Suprapubic skin (tissue), 4 donors: ENCODE results near the gene GPR132. TPM values are rescaled to one million over a fixed set of nuclear protein-coding genes. Genes with fewer than 3 reads are reported as not detected.

Experiments used
- DNase-seq, 2 donors: peaks; one replicate each; pipeline ENCODE4 v3.0.0-alpha.2; 2019; ENCODE audit warnings: low spot score in 2 of 2
- H3K27ac ChIP-seq: fragments of 200-600 bp; sonication (generic); one replicate; pipeline ENCODE4 v1.5.1; 2019
- H3K27me3 ChIP-seq: fragments of 200-600 bp; sonication (generic); one replicate; pipeline ENCODE4 v1.5.1; 2019
- H3K36me3 ChIP-seq: fragments of 200-600 bp; sonication (generic); one replicate; pipeline ENCODE4 v1.5.1; 2019
- H3K4me1 ChIP-seq: fragments of 200-600 bp; sonication (generic); one replicate; pipeline ENCODE4 v1.5.1; 2019
- H3K4me3 ChIP-seq: fragments of 200-600 bp; sonication (generic); one replicate; pipeline ENCODE4 v1.5.1; 2019; ENCODE audit warnings: mild to moderate bottlenecking
- H3K9me3 ChIP-seq: fragments of 200-600 bp; sonication (generic); one replicate; pipeline ENCODE4 v1.5.1; 2019
- EP300 ChIP-seq: sonication (generic); formaldehyde crosslinking; IDR thresholded peaks from one replicate; pipeline ENCODE4 v1.6.1; 2017; ENCODE audit warnings: antibody characterized with exemption
- POLR2A ChIP-seq, 2 donors: fragments of 450-650 bp; IDR thresholded peaks; one replicate each; pipeline ENCODE4 v1.6.1; 2017; ENCODE audit warnings: antibody characterized with exemption in 2 of 2, mild to moderate bottlenecking in 2 of 2, moderate library complexity in 2 of 2
- POLR2AphosphoS5 ChIP-seq, 3 donors: sonication (generic); formaldehyde crosslinking; IDR thresholded peaks; one replicate each; pipeline ENCODE4 v1.6.1; 2017; ENCODE audit warnings: antibody characterized with exemption in 3 of 3
- WGBS: methylation state at CpG from one replicate; pipeline ENCODE4 v1.1.5; 2018; 5-methylcytosine and 5-hydroxymethylcytosine counted together
- total RNA-seq, 4 donors: library from RNA; depleted of rRNA; stranded (reverse); fragments of >200 nt; gene quantifications; one replicate each; pipeline ENCODE4 v1.1.0, GENCODE V29; 2016
- TF ChIP-seq, protein P1 (sequence below), 2 donors: fragments of 200-600 bp in 1 of 2; fragments of 450-650 bp in 1 of 2; sonication (generic) in 1 of 2; IDR thresholded peaks; one replicate each; pipeline ENCODE4 v1.5.1; 2016 to 2019; ENCODE audit warnings: antibody characterized with exemption in 2 of 2, mild to moderate bottlenecking in 1 of 2, moderate library complexity in 1 of 2

GPR132 gene
- total RNA-seq, 4 donors from 2014 or later, result 0.95 to 2.7 (median 1.3) TPM

DNA sequence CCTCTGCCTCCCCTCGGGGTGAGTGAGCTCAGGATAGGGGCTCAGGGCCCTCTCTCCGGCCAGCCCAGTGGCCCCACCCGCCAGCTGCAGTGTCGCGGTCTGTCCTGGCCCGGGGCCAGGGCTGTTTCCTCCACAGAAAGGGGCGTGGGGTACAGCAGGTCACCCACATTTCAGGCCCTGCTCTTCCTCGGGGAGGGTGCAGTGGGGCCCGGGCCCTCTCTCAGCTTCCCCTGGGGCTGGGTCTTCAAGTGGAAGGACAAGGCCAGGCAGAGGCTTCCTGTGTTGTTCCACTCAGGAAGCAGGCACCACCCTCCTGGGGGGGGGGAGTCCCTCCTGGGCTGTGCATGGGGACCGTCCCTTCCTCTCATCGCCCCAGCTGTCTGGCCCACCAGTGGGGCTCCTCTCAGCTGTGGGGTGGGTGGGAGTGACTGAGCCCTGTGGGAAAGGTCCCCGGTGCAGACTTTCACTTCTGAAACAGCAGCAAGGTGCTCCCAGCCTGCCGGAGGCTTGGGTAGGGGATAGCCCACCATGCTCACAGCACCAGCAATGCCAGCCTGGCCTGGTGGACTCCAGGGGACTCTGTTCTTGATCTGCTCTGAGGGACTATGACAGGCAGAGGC, 3.7 kb downstream of the GPR132 start:
- Histone ChIP-seq H3K4me3 (peak overlapping the region; percentile 5), H3K4me1 (peaks cover 27% of the 10 kb centered on the region), H3K27me3 (no peaks in the 10 kb centered on the region), H3K36me3 (no peaks in the 10 kb centered on the region), H3K9me3 (no peaks in the 10 kb centered on the region), H3K27ac (peak overlapping the region; percentile 10)
- WGBS, result 68% methylated on average over 4 of the region's 13 CpGs
- TF ChIP-seq POLR2AphosphoS5 (IDR thresholded peaks at IDR 0.05) (no peak), EP300 (no peak), POLR2A (IDR thresholded peaks at IDR 0.05) (no peak)
- TF ChIP-seq, protein P1, sequence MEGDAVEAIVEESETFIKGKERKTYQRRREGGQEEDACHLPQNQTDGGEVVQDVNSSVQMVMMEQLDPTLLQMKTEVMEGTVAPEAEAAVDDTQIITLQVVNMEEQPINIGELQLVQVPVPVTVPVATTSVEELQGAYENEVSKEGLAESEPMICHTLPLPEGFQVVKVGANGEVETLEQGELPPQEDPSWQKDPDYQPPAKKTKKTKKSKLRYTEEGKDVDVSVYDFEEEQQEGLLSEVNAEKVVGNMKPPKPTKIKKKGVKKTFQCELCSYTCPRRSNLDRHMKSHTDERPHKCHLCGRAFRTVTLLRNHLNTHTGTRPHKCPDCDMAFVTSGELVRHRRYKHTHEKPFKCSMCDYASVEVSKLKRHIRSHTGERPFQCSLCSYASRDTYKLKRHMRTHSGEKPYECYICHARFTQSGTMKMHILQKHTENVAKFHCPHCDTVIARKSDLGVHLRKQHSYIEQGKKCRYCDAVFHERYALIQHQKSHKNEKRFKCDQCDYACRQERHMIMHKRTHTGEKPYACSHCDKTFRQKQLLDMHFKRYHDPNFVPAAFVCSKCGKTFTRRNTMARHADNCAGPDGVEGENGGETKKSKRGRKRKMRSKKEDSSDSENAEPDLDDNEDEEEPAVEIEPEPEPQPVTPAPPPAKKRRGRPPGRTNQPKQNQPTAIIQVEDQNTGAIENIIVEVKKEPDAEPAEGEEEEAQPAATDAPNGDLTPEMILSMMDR (IDR thresholded peaks at IDR 0.05), result no peak
- DNase-seq, result peak in 1 of 2 donors; percentile 64

DNA sequence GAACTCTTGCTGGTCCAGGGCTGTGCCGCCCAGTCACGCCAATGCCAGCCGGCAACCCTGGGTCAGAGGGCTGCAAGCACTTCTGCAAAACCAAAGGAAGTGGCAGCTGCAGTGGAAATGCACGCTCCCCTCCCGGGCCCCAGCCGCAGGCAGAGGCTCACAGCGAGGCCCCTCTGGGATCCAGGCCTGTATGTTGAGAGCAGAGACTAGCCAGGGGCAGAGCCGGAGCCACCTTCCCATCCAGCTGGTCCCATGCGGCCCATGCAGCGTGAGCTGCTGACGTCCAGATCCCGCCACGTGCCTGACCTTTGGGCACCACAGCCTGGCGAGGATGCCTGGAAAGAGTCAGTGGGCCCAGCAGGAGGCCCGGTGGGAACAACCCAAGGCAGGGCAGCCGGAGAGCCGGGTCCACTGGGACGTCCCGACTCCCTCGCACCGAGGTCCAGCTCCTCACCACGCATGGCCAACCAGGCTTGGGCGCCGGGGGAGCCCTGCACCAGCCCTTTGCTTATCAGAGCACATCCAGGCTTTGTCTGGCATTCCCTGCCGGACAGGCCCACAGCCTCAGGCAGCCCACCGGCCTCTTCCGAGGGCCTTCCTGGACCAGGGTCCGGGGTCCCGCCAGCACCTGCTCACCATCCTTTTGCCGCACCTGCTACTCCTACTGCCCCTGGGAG, 4.3 kb downstream of the GPR132 start:
- Histone ChIP-seq H3K4me3 (peak overlapping the region; percentile 5), H3K4me1 (peaks cover 26% of the 10 kb centered on the region), H3K9me3 (no peaks in the 10 kb centered on the region), H3K27me3 (no peaks in the 10 kb centered on the region), H3K27ac (peak overlapping the region; percentile 10), H3K36me3 (no peaks in the 10 kb centered on the region)
- WGBS, result 60% methylated on average over 11 of the region's 30 CpGs
- peak in 1 of 2 donors; percentile 72 for DNase-seq
- TF ChIP-seq, protein P1 (IDR thresholded peaks at IDR 0.05), result no peak
- TF ChIP-seq POLR2AphosphoS5 (IDR thresholded peaks at IDR 0.05) (no peak), EP300 (no peak), POLR2A (IDR thresholded peaks at IDR 0.05) (no peak)

DNA sequence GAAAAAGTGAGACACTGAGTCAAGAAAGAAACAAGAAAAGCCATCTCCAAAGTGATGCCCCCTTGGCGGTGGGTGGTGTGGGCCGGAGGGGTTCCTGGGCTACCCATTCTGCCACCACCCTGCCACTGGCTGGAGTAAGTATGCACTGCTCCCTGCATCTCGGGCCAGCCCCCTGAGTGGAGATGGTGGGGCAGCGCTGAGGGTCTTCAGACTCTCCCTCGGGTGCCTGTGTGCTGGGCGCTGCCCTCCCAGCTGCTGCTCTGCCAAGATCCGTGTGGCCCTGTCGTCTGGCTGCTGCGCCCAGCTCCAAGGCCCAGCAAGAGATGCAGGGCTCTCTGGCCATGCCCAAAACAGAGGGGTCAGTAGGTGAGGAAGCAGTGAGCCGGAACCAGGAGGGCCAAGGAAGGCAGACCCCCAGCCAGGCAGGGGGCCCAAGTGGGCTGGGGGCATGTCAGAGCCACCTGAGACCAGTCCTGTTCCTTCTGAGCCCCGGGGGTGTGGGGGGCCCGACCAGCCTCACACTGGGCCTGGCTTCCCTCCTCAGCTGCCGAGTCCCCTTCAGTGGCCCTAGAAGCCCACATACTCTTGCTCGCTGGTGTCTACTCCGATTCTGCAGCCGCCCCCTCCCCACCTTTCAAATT, 5.2 kb downstream of the GPR132 start:
- TF ChIP-seq POLR2AphosphoS5 (IDR thresholded peaks at IDR 0.05), result no peak
- TF ChIP-seq, protein P1 (IDR thresholded peaks at IDR 0.05), result no peak
- TF ChIP-seq POLR2A (IDR thresholded peaks at IDR 0.05), result no peak
- TF ChIP-seq EP300, result no peak
- H3K27me3 ChIP-seq, result no peaks in the 10 kb centered on the region
- peaks cover 21% of the 10 kb centered on the region for H3K4me1 ChIP-seq
- 74% methylated on average over 13 of the region's 16 CpGs for WGBS
- DNase-seq, result peak in 1 of 2 donors; percentile 52
- H3K9me3 ChIP-seq, result no peaks in the 10 kb centered on the region
- H3K27ac ChIP-seq, result no peak overlapping the region
- H3K36me3 ChIP-seq, result no peaks in the 10 kb centered on the region
- no peak overlapping the region for H3K4me3 ChIP-seq

DNA sequence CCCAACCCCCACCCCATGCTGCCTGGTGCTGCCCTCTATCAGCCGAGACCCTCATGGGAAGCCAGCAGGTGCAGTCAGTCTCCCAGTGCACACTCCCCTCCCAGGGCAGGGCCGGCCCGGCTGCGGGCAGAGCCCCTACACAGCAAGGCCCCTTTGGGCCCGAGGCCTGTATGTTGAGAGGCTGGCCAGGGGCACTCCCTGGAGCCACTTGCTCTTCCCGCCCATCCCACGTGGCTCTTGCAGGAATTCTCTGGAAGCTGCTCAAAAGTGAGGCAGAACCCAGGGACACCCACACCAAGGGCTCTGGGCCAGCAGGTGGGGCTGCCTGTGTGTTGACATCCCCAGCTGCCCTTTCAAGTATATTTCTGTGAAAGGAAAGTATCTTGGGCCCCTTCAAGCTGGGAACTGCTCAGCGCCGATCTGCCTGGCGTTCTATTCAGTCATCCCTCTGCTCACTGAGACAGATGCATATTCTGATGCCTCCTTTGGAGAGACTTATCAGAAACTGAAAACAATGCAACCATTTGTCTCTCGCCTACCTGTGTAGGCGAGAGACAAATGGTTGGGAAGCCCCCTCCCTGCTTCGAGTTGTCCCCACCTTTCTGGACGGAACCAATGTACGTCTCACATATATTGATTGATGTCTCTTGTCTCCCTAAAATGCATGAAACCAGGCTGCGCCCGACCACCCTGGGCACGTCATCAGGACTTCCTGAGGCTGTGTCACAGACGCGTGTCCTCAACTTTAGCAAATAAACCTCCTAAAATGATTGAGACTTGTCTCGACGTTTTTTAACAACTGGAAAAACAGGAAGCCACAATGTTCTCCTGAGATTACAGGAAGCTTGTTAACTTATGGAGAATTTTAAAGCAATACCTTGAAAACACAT, 6.0 kb downstream of the GPR132 start:
- H3K4me1 ChIP-seq, result peaks cover 21% of the 10 kb centered on the region
- DNase-seq, result peak in 1 of 2 donors; percentile 56
- no peak overlapping the region for H3K27ac ChIP-seq
- no peak overlapping the region for H3K4me3 ChIP-seq
- no peaks in the 10 kb centered on the region for H3K36me3 ChIP-seq
- TF ChIP-seq POLR2AphosphoS5 (IDR thresholded peaks at IDR 0.05) (no peak), EP300 (no peak), POLR2A (IDR thresholded peaks at IDR 0.05) (no peak)
- TF ChIP-seq, protein P1 (IDR thresholded peaks at IDR 0.05), result no peak
- WGBS, result 53% methylated on average over 15 of the region's 22 CpGs
- H3K27me3 ChIP-seq, result no peaks in the 10 kb centered on the region
- no peaks in the 10 kb centered on the region for H3K9me3 ChIP-seq
